ENCODE measurements around the gene AP1G2. TPM values are rescaled to one million over a fixed set of nuclear protein-coding genes. Genes with fewer than 3 reads are reported as not detected.
"Not testable (repeated sequence)": the region's sequence is repeated elsewhere in the genome, so short reads cannot be mapped to it uniquely, and the experiment has no call there.

Gene AP1G2
- total RNA-seq, 1 donor from 2014 or later, result 32.8 TPM

- DNase-seq, result no peak
Measured at GRCh38 chr14:23538050-23538718, 29.4 kb downstream of the AP1G2 start.

GRCh38 chr14:23537351-23538049 lies 30.1 kb downstream of the AP1G2 start:
- DNase-seq, result no peak

- DNase-seq, result not testable (repeated sequence)
Measured at GRCh38 chr14:23536906-23537305, 30.7 kb downstream of the AP1G2 start.

- no peak for DNase-seq
Measured at GRCh38 chr14:23536494-23536893, 31.1 kb downstream of the AP1G2 start.

GRCh38 chr14:23535943-23536342 lies 31.6 kb downstream of the AP1G2 start:
- no peak for DNase-seq

- DNase-seq, result no peak
Measured at GRCh38 chr14:23533652-23534435, 33.7 kb downstream of the AP1G2 start.

GRCh38 chr14:23532658-23533057 lies 34.9 kb downstream of the AP1G2 start:
- no peak for DNase-seq

- no peak for DNase-seq
Measured at GRCh38 chr14:23531391-23531790, 36.2 kb downstream of the AP1G2 start.

- no peak for DNase-seq
Measured at GRCh38 chr14:23530375-23531055, 37.1 kb downstream of the AP1G2 start.

- DNase-seq, result no peak
Measured at GRCh38 chr14:23529016-23529415, 38.6 kb downstream of the AP1G2 start.

GRCh38 chr14:23528555-23528954 lies 39.0 kb downstream of the AP1G2 start:
- DNase-seq, result no peak

- no peak for DNase-seq
Measured at GRCh38 chr14:23525611-23526010, 42.0 kb downstream of the AP1G2 start.

- DNase-seq, result no peak
Measured at GRCh38 chr14:23524954-23525353, 42.6 kb downstream of the AP1G2 start.

- DNase-seq, result no peak
Measured at GRCh38 chr14:23523229-23524016, 44.2 kb downstream of the AP1G2 start.

GRCh38 chr14:23522643-23523198 lies 44.9 kb downstream of the AP1G2 start:
- no peak for DNase-seq

GRCh38 chr14:23521785-23522640 lies 45.6 kb downstream of the AP1G2 start:
- DNase-seq, result no peak

GRCh38 chr14:23520899-23521533 lies 46.6 kb downstream of the AP1G2 start:
- no peak for DNase-seq

GRCh38 chr14:23518709-23519108 lies 48.9 kb downstream of the AP1G2 start:
- no peak for DNase-seq

- no peak for DNase-seq
Measured at GRCh38 chr14:23517650-23518326, 49.8 kb downstream of the AP1G2 start.

- no peak for DNase-seq
Measured at GRCh38 chr14:23514644-23514957, 53.0 kb downstream of the AP1G2 start.
